Kidney (tissue), 14 donors: ENCODE results near the gene PAX1. TPM values are rescaled to one million over a fixed set of nuclear protein-coding genes. Genes with fewer than 3 reads are reported as not detected.

ENCODE experiments used
- DNase-seq, 5 donors: peaks; one replicate each; pipeline ENCODE4 v3.0.0-alpha.2; 2013 to 2020
- FAIRE-seq: peaks from 2 replicates; lab custom pipeline; 2012; peaks lifted over from hg19 to GRCh38; lab: Jason Lieb, UNC
- H3K27ac ChIP-seq, 2 donors: one replicate each; pipeline ENCODE4 v1.7.0; 2013; ENCODE audit warnings: low read depth in 2 of 2, low read length in 2 of 2, inconsistent platforms in 1 of 2
- H3K27me3 ChIP-seq: one replicate; pipeline ENCODE4 v1.7.1; 2013; ENCODE audit warnings: low read length, inconsistent platforms; ENCODE audit not compliant: control insufficient read depth, insufficient read depth
- H3K36me3 ChIP-seq, 3 donors: one replicate each; pipeline versions ENCODE4 v1.7.0 to v1.7.1; 2013; ENCODE audit warnings: low read length in 3 of 3, control low read depth in 1 of 3, inconsistent platforms in 1 of 3; ENCODE audit not compliant: insufficient read depth in 3 of 3, control insufficient read depth in 2 of 3
- H3K4me1 ChIP-seq, 3 donors: one replicate each; pipeline versions ENCODE4 v1.7.0 to v1.7.1; 2013; ENCODE audit warnings: low read length in 3 of 3, inconsistent platforms in 1 of 3, low read depth in 1 of 3; ENCODE audit not compliant: control insufficient read depth in 2 of 3, insufficient read depth in 2 of 3
- H3K4me3 ChIP-seq, 3 donors: one replicate each; pipeline versions ENCODE4 v1.7.0 to v1.8.1; 2013; ENCODE audit warnings: low read length in 3 of 3, control low read depth in 1 of 3, inconsistent platforms in 1 of 3
- H3K9ac ChIP-seq, 3 donors: one replicate each; pipeline versions ENCODE4 v1.7.0 to v1.7.1; 2013; ENCODE audit warnings: low read length in 3 of 3, control low read depth in 1 of 3, inconsistent platforms in 1 of 3
- H3K9me3 ChIP-seq, 3 donors: one replicate each; pipeline versions ENCODE4 v1.7.0 to v1.7.1; 2013; ENCODE audit warnings: low read length in 3 of 3, control low read depth in 1 of 3, inconsistent platforms in 1 of 3; ENCODE audit not compliant: control insufficient read depth in 2 of 3, insufficient read depth in 1 of 3
- CTCF ChIP-seq: IDR thresholded peaks from 3 replicates; pipeline ENCODE4 v1.5.1; 2012; ENCODE audit warnings: mild to moderate bottlenecking, moderate library complexity, borderline replicate concordance; ENCODE audit not compliant: insufficient read depth; ENCODE audit errors: extremely low read depth
- intact Hi-C: fragments of 100-400 bp; cut with DNase I; formaldehyde crosslinking; loops from one replicate; pipeline ENCODE4 v1.11.1; 2022
- polyA plus RNA-seq: library from polyadenylated mRNA; stranded (reverse); fragments of 350-450 nt; fragmentation: Illumina TruSeq; extraction: RNeasy Lipid Tissue Mini Kit (QIAGEN cat#74804); gene quantifications from one replicate; pipeline ENCODE4 v1.2.3, GENCODE V29; 2014; ENCODE audit warnings: low read depth, low replicate concordance; ENCODE audit not compliant: insufficient read depth
- total RNA-seq: library from RNA; stranded (reverse); fragmentation: NEBNext Ultra II Directional; extraction: Animal tissue kit (Norgen Biotek cat#: 25700); gene quantifications from one replicate; pipeline ENCODE4 v1.2.1, GENCODE V29; 2021
- donor health status: control.
- donor health status: control.
- donor health status: control.
- donor health status: control.
- donor health status: control.
- donor health status: DM: yes; HTN: yes; CAD: no.
- donor health status: Normal renal cell carcinoma (clear cell type).

Gene PAX1
- total and polyA plus RNA-seq, 2 donors from 2014 or later: not detected

- FAIRE-seq (no peak), DNase-seq (no peak)
- Histone ChIP-seq H3K36me3 (no peaks in the 10 kb centered on the region), H3K4me1 (no peaks in the 10 kb centered on the region), H3K27me3 (peaks cover 81% of the 10 kb centered on the region), H3K9ac (no peak overlapping the region), H3K4me3 (no peak overlapping the region), H3K27ac (no peak overlapping the region), H3K9me3 (no peaks in the 10 kb centered on the region)
- intact Hi-C loops: no loop called here
- no peak for TF ChIP-seq CTCF
Observed at GRCh38 chr20:21713470-21713869, 8.0 kb downstream of the PAX1 start.

- no peak for FAIRE-seq
Observed at GRCh38 chr20:21713901-21714296, 8.4 kb downstream of the PAX1 start.

GRCh38 chr20:21714297-21715192 lies 9.1 kb downstream of the PAX1 start:
- intact Hi-C loops: no loop called here
- Histone ChIP-seq H3K4me3 (no peak overlapping the region), H3K36me3 (no peaks in the 10 kb centered on the region), H3K9me3 (no peaks in the 10 kb centered on the region), H3K27me3 (peaks cover 74% of the 10 kb centered on the region), H3K9ac (no peak overlapping the region), H3K4me1 (no peaks in the 10 kb centered on the region), H3K27ac (no peak overlapping the region)
- TF ChIP-seq CTCF: no peak
- FAIRE-seq (no peak), DNase-seq (peak in 1 of 5 donors; percentile 65)

More at GRCh38 chr20:21713901-21714296, 8.4 kb downstream of the PAX1 start:
- Histone ChIP-seq H3K36me3 (no peaks in the 10 kb centered on the region), H3K9me3 (no peaks in the 10 kb centered on the region), H3K4me3 (no peak overlapping the region), H3K27ac (no peak overlapping the region), H3K27me3 (peaks cover 78% of the 10 kb centered on the region), H3K9ac (no peak overlapping the region), H3K4me1 (no peaks in the 10 kb centered on the region)
- intact Hi-C loops: no loop called here
- no peak for DNase-seq
- TF ChIP-seq CTCF: no peak
